Measurements from ENCODE around the gene RSRP1. TPM values are rescaled to one million over a fixed set of nuclear protein-coding genes. Genes with fewer than 3 reads are reported as not detected.

RSRP1 gene
- total RNA-seq, 2 experiments from 2014 or later: 63.1 to 67.6 TPM

DNA sequence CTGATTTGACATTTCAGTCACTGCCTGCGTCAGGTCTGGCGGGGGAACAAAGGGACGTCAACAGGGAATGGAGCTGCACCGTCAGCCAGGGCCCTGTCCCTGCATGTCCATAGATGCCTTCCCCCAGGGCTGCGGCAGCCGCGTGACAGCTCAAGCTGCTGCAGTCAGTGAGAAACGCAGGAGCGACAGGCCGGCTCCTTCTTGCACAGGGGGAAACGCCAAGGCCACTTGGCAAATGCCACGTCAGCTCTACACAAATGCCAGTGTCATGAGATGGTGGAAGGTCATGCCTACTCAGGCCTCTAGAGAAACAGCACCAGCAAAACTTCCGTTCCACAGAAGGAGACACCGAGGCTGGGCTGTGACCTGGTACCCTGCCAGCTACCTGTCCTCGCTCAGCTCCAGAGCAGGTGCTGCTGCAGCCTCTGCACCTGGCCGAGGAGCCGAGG is 52.7 kb downstream of the RSRP1 start:
- Mint-ChIP-seq H3K27me3 (no peaks in the 10 kb centered on the region), H3K27ac (no peak overlapping the region)

DNA sequence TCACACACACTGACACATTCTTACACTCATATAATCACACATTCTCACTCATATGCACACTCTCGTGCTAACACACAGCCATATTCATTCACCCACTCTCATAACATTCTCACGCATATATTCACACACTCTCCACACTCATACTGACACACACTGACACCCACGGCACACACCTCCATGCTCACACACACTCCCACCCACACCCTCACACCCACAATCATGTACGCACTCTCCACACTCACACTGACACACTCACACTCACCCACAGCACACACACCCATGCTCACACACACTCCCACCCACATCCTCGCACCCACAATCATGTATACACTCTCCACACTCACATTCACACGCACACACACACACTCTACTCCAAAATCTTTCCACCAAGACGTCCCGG is 53.2 kb downstream of the RSRP1 start:
- no peak overlapping the region for H3K27ac Mint-ChIP-seq
- no peaks in the 10 kb centered on the region for H3K9me3 Mint-ChIP-seq

More for the DNA sequence above, 52.7 kb downstream of the RSRP1 start:
- H3K9me3 Mint-ChIP-seq: no peaks in the 10 kb centered on the region
- H3K4me3 Mint-ChIP-seq: no peak overlapping the region
- DNase-seq: no peak
- peaks cover 14% of the 10 kb centered on the region for H3K4me1 Mint-ChIP-seq
- H3K36me3 Mint-ChIP-seq: no peaks in the 10 kb centered on the region

DNA sequence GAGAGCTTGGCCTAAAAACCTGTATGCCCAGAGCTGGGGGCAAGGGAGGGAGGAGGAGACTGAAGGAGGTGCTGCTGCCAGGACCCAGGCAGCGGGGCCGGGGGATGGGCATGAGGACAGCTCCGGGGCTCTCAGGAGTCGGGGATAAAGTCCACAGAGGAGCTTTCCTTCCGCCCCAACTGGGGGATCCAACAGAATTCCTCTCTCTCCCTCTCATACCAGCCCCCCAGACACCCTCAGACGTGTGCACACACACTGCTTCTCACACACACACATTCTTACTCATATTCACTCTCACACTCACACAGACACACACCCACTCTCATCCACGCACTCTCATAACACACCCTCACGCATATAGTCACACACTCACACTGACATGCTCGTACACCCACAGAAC is 54.0 kb downstream of the RSRP1 start:
- Mint-ChIP-seq H3K27ac (no peak overlapping the region), H3K36me3 (no peaks in the 10 kb centered on the region), H3K4me3 (no peak overlapping the region), H3K4me1 (peaks cover 6% of the 10 kb centered on the region), H3K9me3 (no peaks in the 10 kb centered on the region), H3K27me3 (no peaks in the 10 kb centered on the region)
- no peak for DNase-seq

More for the DNA sequence above, 53.2 kb downstream of the RSRP1 start:
- Mint-ChIP-seq H3K36me3 (no peaks in the 10 kb centered on the region), H3K27me3 (no peaks in the 10 kb centered on the region), H3K4me1 (peaks cover 14% of the 10 kb centered on the region), H3K4me3 (no peak overlapping the region)
- DNase-seq: no peak

Other genes with a start within 250 kb of the RSRP1 start
- 10 to 100 TPM; 34.8 to 36.6 TPM for gene SYF2, start 15.0 kb downstream of the RSRP1 start, total RNA-seq
- gene RHD, start 25.1 kb upstream of the RSRP1 start, total RNA-seq: not detected
- 100 to 1,000 TPM in 1 of 2 experiments, 10 to 100 TPM in 1; 89.9 to 101 TPM for gene TMEM50A, start 90.9 kb upstream of the RSRP1 start, total RNA-seq
- under 1 TPM; 0.29 to 0.32 TPM for gene RHCE, start 173.4 kb upstream of the RSRP1 start, total RNA-seq
- gene MACO1, start 183.4 kb upstream of the RSRP1 start, total RNA-seq: 10 to 100 TPM; 19.8 to 20.9 TPM

Data from activated naive CD8-positive, alpha-beta T cell treated with anti-CD3 and anti-CD28 coated beads for 36 hours (primary cell).